ENCODE measurements around the gene SLCO6A1.

- TF ChIP-seq CTCF (optimal IDR thresholded peaks at IDR 0.05 in 1 of 3, IDR thresholded peaks at IDR 0.05 in 1 of 3, conservative IDR thresholded peaks at IDR 0.05 in 1 of 3; ENCODE audit: extremely low read depth in 1 of 3, insufficient read depth in 2 of 3, low read length in 3 of 3) (no peak), EZH2 (IDR thresholded peaks at IDR 0.05; ENCODE audit: low read length) (no peak)
These were observed 84.4 kb downstream of the SLCO6A1 start for GRCh38 chr5:102414448-102414847.

All from keratinocyte (primary cell).